AG04450 (cell line): ENCODE data around the gene AZIN2. TPM values are rescaled to one million over a fixed set of nuclear protein-coding genes. Genes with fewer than 3 reads are reported as not detected.
A peak's percentile ranks its signal among the peaks of the same experiment; 100 is the strongest.
"Not testable (repeated sequence)": the region's sequence is repeated elsewhere in the genome, so short reads cannot be mapped to it uniquely, and the experiment has no call there.

ENCODE experiments used
- CTCF ChIA-PET: fragments of 300-600, 350-600 bp; formaldehyde crosslinking; extraction: SDS; loops from one replicate; lab custom pipeline; 2022; ENCODE audit warnings: antibody characterized with exemption, inconsistent platforms; lab: Charles Lee
- POLR2A ChIA-PET: fragments of 350-600 bp; formaldehyde crosslinking; extraction: SDS; loops from one replicate; lab custom pipeline; 2021; ENCODE audit warnings: antibody characterized with exemption, inconsistent platforms; lab: Yijun Ruan, JAX
- DNase-seq: peaks from one replicate; pipeline ENCODE4 v3.0.0-alpha.2; 2011; ENCODE audit warnings: low read depth, low spot score
- H3K27ac ChIP-seq: one replicate; pipeline ENCODE4 v1.5.1; 2012; ENCODE audit warnings: low read depth, low read length, control low read depth
- H3K27me3 ChIP-seq: one replicate; pipeline ENCODE4 v1.6.0; 2012; ENCODE audit warnings: low read length; ENCODE audit not compliant: control insufficient read depth, insufficient read depth
- H3K4me3 ChIP-seq: 2 replicates; pipeline ENCODE4 v1.5.1; 2011; ENCODE audit warnings: mild to moderate bottlenecking, low read depth, low read length, control low read depth
- H3K9me3 ChIP-seq: 2 replicates; pipeline ENCODE4 v1.5.1; 2012; ENCODE audit warnings: low read length; ENCODE audit not compliant: control insufficient read depth, insufficient read depth
- polyA plus RNA-seq: library from polyadenylated mRNA; depleted of rRNA; stranded (reverse); fragments of >200 nt; gene quantifications from 2 replicates; pipeline ENCODE4 v1.2.3, GENCODE V29; 2011
- TF ChIP-seq, protein P1 (sequence below): IDR thresholded peaks from 2 replicates; pipeline ENCODE4 v1.5.1; 2011; ENCODE audit warnings: low read depth, low read length, control low read depth, inconsistent platforms

The AZIN2 gene
- polyA plus RNA-seq, 1 experiment, result 7.0 TPM

DNA sequence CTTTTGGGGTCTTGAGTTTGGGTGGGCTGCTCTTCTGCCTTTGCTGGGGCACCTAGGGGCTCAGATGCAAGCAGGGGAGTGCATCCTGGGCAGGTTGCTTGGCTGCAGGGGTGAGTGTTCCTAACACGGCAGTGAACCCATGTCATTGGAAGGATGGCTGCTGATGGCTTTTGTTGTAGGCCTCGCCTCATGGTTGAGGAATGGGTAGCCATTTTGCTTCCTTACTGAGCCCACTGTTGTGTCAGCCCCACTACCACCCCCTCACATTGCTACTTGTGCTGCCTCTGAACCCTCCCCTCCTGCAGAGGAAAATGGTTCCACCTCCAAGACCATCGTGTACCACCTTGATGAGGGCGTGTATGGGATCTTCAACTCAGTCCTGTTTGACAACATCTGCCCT is 16.8 kb downstream of the AZIN2 start:
- Histone ChIP-seq H3K27me3 (no peaks in the 10 kb centered on the region), H3K9me3 (no peaks in the 10 kb centered on the region), H3K27ac (peak overlapping the region; percentile 85), H3K4me3 (no peak overlapping the region)
- TF ChIP-seq, protein P1, sequence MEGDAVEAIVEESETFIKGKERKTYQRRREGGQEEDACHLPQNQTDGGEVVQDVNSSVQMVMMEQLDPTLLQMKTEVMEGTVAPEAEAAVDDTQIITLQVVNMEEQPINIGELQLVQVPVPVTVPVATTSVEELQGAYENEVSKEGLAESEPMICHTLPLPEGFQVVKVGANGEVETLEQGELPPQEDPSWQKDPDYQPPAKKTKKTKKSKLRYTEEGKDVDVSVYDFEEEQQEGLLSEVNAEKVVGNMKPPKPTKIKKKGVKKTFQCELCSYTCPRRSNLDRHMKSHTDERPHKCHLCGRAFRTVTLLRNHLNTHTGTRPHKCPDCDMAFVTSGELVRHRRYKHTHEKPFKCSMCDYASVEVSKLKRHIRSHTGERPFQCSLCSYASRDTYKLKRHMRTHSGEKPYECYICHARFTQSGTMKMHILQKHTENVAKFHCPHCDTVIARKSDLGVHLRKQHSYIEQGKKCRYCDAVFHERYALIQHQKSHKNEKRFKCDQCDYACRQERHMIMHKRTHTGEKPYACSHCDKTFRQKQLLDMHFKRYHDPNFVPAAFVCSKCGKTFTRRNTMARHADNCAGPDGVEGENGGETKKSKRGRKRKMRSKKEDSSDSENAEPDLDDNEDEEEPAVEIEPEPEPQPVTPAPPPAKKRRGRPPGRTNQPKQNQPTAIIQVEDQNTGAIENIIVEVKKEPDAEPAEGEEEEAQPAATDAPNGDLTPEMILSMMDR, result no peak
- POLR2A ChIA-PET, result no interaction called here
- no peak for DNase-seq
- CTCF ChIA-PET, result interaction anchor here (0.7 to 4.5 kb wide), 2 partner anchors 14 to 29 kb away, joined by 4 to 58 read pairs; partner anchors contain the start of gene AZIN2

DNA sequence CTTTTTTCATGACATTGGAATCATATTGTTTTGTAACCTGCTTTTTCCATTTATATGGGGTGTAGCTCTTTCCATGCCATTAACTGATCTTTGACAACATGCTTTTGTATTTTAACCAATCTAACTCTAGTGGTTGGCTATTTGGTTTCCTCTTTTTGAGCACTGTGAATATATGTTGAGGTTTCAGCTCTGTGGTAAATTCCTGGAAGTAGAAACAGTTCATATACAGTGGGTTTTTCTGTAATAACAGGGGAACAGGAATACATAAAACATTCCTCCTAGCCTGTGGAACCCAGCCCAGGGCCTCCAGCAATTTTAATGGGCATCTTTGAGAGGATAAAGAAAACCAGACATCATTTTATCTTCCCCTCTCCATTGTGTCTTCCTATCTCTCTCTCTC is 17.4 kb downstream of the AZIN2 start:
- ChIA-PET POLR2A (interaction anchor here (1.5 kb wide), 1 partner anchor 45 kb away, joined by 6 read pairs; no protein-coding TSS in a partner anchor), CTCF (interaction anchor here (0.7 kb wide), 2 partner anchors 29 to 212 kb away, joined by 3 to 4 read pairs; no protein-coding TSS in a partner anchor)
- Histone ChIP-seq H3K27me3 (no peaks in the 10 kb centered on the region), H3K9me3 (no peaks in the 10 kb centered on the region), H3K27ac (peak overlapping the region; percentile 100), H3K4me3 (no peak overlapping the region)
- TF ChIP-seq, protein P1, result no peak
- DNase-seq, result no peak

DNA sequence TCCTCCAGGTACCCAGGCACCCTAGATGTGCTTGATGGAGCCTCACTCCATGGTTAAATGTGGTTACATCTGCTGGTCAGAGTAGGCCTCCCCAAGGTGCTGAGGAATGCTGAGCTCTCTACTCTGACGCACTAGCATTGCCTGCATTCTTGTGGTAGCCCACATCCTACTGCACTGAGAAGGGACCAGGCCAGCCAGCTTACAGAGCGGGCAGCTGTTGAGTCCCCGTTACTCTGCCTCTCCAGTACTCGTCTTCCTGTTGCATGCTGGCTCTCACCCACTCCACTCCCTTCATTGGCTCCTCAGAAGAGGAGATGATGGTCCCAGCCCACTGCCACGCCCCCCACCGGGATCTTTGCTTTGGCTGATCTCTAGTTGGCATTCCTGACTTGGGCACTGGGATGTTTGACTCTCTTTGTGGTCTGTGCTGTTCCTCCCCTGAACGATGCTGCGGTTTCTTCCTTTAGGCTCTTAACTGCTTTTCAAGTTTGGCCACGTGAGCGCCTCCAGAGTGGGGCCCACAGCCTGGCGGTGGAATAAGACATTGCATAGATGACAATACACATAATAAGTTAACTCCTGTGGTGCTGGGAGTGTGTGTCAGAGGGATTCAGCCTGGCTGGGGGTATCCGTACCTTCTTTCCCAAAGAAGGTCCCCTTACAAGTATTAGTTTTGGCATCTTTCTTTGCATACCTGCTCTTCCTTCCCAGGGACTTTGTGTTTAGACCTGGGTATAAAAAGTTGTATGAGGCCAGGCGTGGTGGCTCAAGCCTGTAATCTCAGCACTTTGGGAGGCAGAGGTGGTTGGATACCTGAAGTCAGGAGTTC is 18.6 kb downstream of the AZIN2 start:
- TF ChIP-seq, protein P1, result peak; percentile 75
- ChIA-PET POLR2A (interaction anchor here (0.6 to 1.5 kb wide), 11 partner anchors 10 to 239 kb away, joined by 3 to 12 read pairs (median 4); partner anchors contain the start of genes AZIN2 and TRIM62), CTCF (interaction anchor here (0.9 to 1.5 kb wide), 5 partner anchors 13 to 196 kb away, joined by 3 to 6 read pairs (median 4); no protein-coding TSS in a partner anchor)
- H3K27ac ChIP-seq, result peak overlapping the region; percentile 100
- no peaks in the 10 kb centered on the region for H3K27me3 ChIP-seq
- H3K9me3 ChIP-seq, result no peaks in the 10 kb centered on the region
- DNase-seq, result peak; percentile 100
- H3K4me3 ChIP-seq, result no peak overlapping the region

DNA sequence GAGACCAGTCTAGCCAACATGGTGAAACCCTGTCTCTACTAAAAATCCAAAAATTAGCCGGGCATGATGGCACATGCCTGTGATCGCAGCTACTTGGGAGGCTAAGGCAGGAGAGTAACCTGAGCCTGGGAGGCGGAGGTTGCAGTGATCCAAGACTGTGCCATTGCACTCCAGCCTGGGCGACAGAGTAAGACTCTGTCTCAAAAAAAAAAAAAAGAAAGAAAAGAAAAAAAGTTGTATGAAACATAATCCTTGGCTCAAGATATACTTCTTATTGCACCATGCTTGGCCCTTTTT is 19.1 kb downstream of the AZIN2 start:
- H3K4me3 ChIP-seq, POLR2A ChIA-PET, DNase-seq, H3K27me3 ChIP-seq, H3K9me3 ChIP-seq: not testable (repeated sequence)
- CTCF ChIA-PET, result interaction anchor here (1.1 to 1.5 kb wide), 3 partner anchors 23 to 196 kb away, joined by 4 to 12 read pairs (median 6); no protein-coding TSS in a partner anchor
- H3K27ac ChIP-seq, result peak overlapping the region; percentile 100

DNA sequence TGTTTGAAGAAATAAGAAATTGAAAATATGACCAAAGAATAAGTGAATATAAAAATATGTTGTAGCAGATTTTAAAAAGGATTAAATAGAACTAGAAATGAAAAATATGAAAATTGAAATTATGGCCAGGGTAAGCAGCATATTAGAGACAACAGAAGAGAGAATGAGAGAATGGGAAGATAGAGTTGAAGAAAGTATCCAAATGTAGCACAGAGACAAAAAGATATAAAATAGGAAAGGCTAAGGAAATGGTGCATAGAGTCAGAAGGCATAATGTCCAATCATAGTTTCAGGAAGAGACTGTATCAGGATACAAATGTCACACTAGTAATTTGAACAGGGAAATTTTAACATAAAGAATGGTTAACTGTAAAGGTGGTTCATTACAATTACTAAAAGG is 29.5 kb downstream of the AZIN2 start:
- no peak for DNase-seq
- CTCF ChIA-PET, result interaction anchor here (1.6 kb wide), 1 partner anchor 15 kb away, joined by 4 read pairs; no protein-coding TSS in a partner anchor
- TF ChIP-seq, protein P1, result no peak
- no peak overlapping the region for H3K27ac ChIP-seq
- H3K4me3 ChIP-seq, result no peak overlapping the region
- POLR2A ChIA-PET, result no interaction called here
- H3K9me3 ChIP-seq, result peaks cover 4% of the 10 kb centered on the region; the same call in 1 of the 2 replicates
- no peaks in the 10 kb centered on the region for H3K27me3 ChIP-seq
